Fibroblast of skin of left biceps (primary cell): Measurements from ENCODE around the gene TMEM205.
"Not testable (repeated sequence)": the region's sequence is repeated elsewhere in the genome, so short reads cannot be mapped to it uniquely, and the experiment has no call there.

Source experiments
- DNase-seq, 2 experiments: peaks; one replicate each; pipeline ENCODE4 v3.0.0-alpha.2; 2013; ENCODE audit warnings: low read depth in 2 of 2

The TMEM205 gene

GRCh38 chr19:11373166-11373884, 27.3 kb upstream of the TMEM205 start:
- DNase-seq = no peak

- DNase-seq = no peak
These were observed 24.7 kb upstream of the TMEM205 start for GRCh38 chr19:11370744-11371143.

DNA sequence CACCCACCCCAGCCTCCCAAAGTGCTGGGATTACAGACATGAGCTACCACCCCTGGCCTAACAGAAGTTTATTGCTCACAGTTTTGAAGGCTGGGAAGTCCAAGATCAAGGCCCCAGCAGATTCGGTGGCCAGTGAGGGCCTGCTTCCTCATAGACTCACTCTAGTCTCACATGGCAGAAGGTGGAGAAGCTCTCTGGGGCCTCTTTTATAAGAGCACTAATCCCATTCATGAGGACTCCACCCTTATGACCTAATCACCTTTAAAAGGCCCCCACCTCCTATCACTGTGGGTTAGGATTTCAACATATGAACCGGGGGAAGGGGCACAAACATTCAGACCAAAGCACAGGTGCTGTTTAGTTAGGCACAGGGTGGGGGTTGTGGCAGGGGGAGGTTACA, 21.5 kb upstream of the TMEM205 start:
- no peak for DNase-seq

- no peak for DNase-seq
These were observed 19.6 kb upstream of the TMEM205 start for GRCh38 chr19:11365557-11366117.

DNA sequence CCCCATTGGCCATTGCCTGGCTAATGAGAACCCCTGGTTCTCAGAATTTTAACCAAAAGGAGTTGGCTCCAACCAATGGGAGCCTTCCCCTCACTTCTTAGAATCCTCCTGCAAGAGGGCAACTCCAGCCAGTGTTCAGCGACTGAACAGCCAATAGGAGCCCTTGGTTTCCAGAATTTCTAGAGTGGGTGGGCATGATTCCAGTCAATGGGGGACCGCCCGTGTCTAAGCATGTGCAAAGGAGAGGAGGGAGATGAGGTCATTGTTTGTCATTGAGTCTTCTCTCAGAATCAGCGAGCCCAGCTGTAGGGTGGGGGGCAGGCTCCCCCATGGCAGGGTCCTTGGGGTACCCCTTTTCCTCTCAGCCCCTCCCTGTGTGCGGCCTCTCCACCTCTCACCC, 18.9 kb upstream of the TMEM205 start:
- no peak for DNase-seq

GRCh38 chr19:11364296-11364904, 18.3 kb upstream of the TMEM205 start:
- no peak for DNase-seq

DNA sequence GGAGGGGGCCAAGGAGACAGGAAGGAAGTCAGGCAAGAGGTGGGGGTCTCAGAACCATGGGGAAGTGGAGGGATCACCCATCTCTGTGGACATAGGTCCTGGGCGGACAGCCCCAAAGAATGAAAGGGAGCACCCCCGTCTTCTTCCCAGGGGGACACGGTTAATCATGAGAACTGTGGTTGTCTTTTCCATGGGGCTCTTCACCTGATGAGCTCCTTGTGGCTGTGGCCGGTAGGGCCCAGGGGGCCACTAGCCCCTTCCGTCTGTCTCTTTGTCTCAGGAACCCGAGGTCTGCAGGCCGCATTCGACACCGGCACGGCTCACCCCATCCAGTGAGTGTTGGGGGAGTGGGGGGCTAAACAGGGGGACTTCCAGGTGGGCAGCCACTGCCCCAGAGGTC, 17.8 kb upstream of the TMEM205 start:
- no peak for DNase-seq

DNA sequence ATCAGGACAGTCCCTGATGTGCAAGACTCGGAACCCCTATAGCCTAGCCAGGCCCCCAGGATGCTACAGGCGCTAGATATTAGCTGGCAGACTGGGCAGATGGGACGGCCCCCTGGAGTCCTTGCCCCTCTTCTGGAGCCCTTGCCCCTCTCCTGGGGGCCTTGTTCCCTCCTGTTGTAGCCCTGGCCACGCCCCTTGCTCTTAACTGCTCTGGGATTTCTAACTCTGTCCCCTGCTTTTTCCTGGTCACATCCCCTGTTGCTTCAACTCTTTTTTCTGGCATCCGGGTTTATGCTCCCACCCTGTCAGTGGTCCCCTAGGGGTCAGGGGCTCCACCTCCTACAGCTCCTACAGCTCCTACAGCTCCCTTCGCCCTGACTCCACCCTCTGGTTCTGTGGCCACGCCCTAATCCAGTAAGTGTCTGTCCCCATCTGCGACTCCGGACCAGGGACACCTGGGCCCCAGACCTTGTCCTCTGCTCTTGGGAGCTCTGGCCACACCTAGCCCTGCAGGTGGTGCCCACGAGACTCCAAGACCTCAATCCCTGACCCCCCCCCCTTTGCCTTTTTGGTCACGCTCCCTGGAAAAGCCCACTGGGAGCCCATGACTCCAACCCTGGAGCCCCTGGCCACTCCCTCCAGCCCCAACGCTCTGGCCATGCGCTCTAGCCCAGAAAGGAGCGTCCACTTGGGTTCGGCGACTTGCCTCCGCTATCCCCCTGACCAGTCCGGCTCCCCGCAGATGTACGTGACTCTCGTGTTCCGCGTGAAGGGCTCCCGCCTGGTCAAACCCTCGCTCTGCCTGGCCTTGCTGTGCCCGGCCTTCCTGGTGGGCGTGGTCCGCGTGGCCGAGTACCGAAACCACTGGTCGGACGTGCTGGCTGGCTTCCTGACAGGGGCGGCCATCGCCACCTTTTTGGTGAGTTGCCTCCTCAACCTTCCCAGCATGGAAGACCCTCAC, 16.0 kb upstream of the TMEM205 start:
- DNase-seq = no peak

- no peak for DNase-seq
These were observed 15.1 kb upstream of the TMEM205 start for GRCh38 chr19:11361037-11361770.

GRCh38 chr19:11359421-11359820, 13.4 kb upstream of the TMEM205 start:
- no peak for DNase-seq

DNA sequence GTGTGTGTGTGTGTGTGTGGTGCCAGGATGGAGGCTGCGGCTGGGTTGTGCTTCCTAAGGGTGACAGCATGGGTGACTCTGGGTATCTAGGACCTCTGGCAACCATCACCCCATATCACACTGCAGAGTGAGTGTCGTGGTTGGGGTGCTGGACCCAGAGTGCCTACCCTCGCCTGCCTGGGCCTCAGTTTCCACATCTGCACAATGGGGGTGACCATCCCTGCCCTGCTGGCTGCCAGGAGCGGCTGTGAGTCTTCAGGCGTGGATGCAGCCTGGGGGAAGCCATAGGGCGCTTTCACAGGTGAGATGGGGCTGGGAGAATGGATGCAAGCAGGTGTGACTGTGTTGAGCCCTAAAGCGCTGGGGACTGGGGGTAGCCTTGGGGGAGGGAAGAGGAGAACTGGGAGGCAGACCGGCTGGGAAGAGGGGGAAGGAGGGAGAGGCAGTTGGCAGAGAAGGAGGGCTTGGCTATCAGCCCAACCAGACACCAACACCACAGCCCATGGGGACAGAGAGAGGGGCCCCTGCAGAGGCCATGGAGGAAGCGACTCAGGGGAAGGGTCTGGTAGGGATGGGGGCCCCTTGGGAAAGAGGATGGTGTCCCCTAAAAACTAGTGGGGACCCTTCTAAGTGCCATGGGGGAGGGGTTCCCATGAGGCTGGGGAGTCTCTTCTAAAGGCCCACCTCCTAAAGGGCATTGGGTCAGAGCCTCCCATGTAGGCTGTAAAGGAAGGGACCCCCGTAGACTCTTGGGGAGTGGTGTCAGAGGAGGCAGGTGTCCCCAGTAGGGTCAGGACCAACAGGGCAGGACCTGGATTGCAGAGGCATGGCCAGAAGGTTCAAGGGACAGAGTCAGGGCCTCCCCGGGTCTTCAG, 10.8 kb upstream of the TMEM205 start:
- DNase-seq = no peak

GRCh38 chr19:11356074-11356397, 10.0 kb upstream of the TMEM205 start:
- no peak for DNase-seq

DNA sequence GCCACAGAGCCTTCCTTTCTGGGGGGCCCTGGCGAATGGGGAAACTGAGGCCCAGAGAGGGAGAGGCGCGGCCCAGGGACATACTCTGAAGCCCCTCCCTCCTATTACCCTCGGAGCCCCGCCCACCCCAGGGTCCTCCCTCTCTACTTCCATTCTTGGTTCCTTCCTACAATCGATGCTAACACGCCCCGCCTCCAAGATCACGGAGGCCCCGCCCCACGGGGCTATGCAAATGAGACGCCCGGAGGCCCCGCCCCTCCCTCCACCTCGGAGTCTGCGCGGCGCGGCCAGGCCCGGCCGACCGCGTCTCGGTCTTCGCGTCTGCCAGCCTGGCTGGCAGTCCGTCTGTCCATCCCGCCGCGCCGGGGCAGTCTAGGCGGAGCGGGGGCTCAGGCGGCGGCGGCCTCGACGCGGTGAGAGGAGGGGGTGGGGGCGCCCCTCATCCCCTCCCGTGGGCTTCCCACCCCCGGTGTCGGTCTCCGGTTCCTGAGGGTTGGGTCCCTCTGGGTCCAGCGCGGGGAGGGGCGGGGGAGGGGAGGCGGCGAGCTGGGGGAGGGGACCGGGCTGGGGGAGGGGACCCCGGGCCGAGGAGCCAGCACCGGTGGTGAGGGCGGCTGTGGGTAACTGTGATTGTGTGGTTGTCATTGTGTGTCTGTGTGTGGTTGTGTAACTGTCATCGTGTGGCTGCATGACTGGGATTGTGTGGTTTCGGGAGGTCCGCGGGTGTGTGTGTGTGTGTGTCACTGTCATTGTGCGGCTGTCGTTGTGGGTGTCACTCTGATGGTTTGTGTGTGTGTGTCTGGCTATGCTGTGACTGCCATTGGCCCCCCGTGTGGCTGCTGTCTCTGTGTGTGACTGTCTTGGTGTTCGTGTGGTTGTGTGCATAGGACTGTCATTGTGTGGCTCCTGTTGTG, 9.3 kb upstream of the TMEM205 start, which contains the start of gene PLPPR2:
PLPPR2 (plus strand) TSS at position 273 of the 914 bp plus-strand sequence. CDS start 2,242 bp downstream, outside the sequence.
- DNase-seq = peak; percentile 68 to 72

DNA sequence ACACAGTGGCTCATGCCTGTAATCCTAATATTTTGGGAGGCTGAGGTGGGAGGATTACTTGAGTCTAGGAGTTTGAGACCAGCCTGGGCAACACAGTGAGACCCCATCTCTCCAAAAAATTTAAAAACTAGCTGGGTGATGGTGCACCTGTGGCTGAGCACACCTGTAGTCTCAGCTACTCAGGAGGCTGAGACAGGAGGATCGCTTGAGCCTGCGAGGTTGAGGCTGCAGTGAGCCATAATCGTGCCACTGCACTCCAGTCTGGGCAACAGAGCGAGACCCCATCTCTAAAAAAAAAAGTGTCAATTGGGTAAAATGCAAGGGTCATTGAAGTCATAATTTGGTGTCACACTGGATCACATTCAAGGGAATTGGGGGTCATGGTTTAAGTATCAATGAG, 8.0 kb upstream of the TMEM205 start:
- not testable (repeated sequence) for DNase-seq

DNA sequence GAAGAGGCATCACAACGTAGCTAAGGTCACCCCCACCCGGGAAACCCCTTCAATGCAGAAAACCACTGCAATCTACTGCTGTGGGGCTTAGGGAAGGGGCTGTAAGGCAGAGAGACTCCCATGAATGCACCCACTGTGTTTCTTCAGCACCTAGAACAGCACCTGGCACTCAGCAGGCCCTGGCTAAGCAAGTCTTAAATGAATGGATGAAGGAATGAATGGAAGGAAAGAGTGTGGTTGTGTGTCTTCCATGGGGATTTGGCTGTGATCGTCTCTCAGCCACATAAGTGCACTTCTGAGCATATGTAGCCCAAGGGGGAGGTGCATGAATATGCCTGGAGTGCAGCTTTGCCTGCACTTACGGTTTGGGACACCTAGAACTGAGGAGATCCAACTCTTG, 3.1 kb upstream of the TMEM205 start:
- no peak for DNase-seq

DNA sequence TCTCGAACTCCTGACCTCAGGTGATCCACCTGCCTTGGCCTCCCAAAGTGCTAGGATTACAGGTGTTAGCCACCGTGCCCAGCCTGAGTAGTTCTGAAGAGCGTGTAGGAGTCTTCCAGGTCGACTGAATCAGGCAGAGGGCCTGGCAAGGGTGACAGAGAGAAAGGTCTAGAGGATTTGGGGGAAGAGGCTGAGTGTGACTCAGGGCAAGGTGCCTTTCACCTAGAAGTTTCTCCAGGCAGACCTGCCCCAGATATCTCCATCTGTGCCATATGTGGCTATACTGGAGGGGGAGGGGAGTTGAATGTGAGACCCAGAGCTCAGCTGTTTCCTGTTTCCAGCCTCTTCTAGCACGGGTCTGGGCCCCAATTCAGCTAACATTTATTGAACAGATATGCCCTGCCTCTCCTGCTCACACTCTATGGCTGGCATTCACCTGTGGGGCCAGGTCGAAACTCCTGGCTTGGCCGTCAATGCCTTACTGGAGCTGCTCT, 1.5 kb upstream of the TMEM205 start:
- no peak for DNase-seq

- DNase-seq = no peak
These were observed 805 bp downstream of the TMEM205 start for GRCh38 chr19:11345122-11345803.

GRCh38 chr19:11342429-11342828, 3.6 kb downstream of the TMEM205 start:
- DNase-seq = no peak

- DNase-seq = not testable (repeated sequence)
These were observed 6.0 kb downstream of the TMEM205 start for GRCh38 chr19:11340099-11340467.
